Measurements from ENCODE around the gene EHHADH. TPM values are rescaled to one million over a fixed set of nuclear protein-coding genes. Genes with fewer than 3 reads are reported as not detected.
A peak's percentile ranks its signal among the peaks of the same experiment; 100 is the strongest.

Gene EHHADH
- total and polyA plus RNA-seq, 9 of the 15 experiments (the other 6 are each of a cell fraction or from before 2014, with no cell fraction given), result 3.6 to 6.4 (median 5.4) TPM

GRCh38 chr3:185215873-185216606, 37.8 kb downstream of the EHHADH start:
- H3K27me3 ChIP-seq (ENCODE audit: control insufficient read depth in 2 of 2, insufficient read depth in 2 of 2, low read length in 2 of 2), result no peaks in the 10 kb centered on the region
- no peaks in the 10 kb centered on the region; the same call in 2 of the 3 replicates for H3K36me3 ChIP-seq (ENCODE audit: control insufficient read depth, insufficient read depth, low read length)
- no peaks in the 10 kb centered on the region for H3K4me1 ChIP-seq (replicated peaks in 1 of 2; ENCODE audit: control insufficient read depth in 2 of 2, insufficient read depth in 2 of 2, low read length in 2 of 2)
- in situ Hi-C loops (cut with MboI), result no loop called here
- no TSS peak for BruUV-seq (replicated peaks)
- H3K9ac ChIP-seq (ENCODE audit: insufficient read depth in 1 of 2, low read depth in 2 of 2, low read length in 2 of 2), result no peak overlapping the region
- H3K79me2 ChIP-seq (ENCODE audit: control insufficient read depth, insufficient read depth, low read length), result no peaks in the 10 kb centered on the region
- H3K9me1 ChIP-seq (ENCODE audit: control insufficient read depth, insufficient read depth, low read length), result no peaks in the 10 kb centered on the region
- FAIRE-seq, result peak; percentile 70
- ChIA-PET POLR2A (no interaction called here), CTCF (ENCODE audit: low intra/inter-chr PET ratio) (interaction anchor here (0.7 to 1.8 kb wide), 2 partner anchors 92 to 341 kb away, joined by 4 to 21 read pairs; no protein-coding TSS in a partner anchor)
- no peak overlapping the region for H2AFZ ChIP-seq (ENCODE audit: low read depth, low read length)
- H4K20me1 ChIP-seq (replicated peaks; ENCODE audit: control insufficient read depth, insufficient read depth, low read length), result no peaks in the 10 kb centered on the region
- no peaks in the 10 kb centered on the region for H3K9me3 ChIP-seq (replicated peaks; ENCODE audit: control insufficient read depth, insufficient read depth, low read depth, low read length)
- ATAC-seq, result 0 out of 3 replicates have a peak, but pooled peaks have one; percentile 51
- no peak overlapping the region for H3K27ac ChIP-seq (ENCODE audit: extremely low read depth, low read depth, low read length)
- intact Hi-C loops (cut with micrococcal nuclease), result loop anchor here (1.0 to 2.0 kb wide), 2 partner anchors 53 to 341 kb away; no protein-coding TSS in a partner anchor
- peak in 3 of 4 experiments; percentile 18 to 32 (median 20) for DNase-seq (ENCODE audit: extremely low read depth in 1 of 4, low spot score in 3 of 4)
- H3K4me3 ChIP-seq, result no peak overlapping the region
- WGBS (ENCODE audit: insufficient coverage, low coverage, missing lambda C conversion rate), result 12% methylated on average over 6 of the region's 6 CpGs
- H3K4me2 ChIP-seq (ENCODE audit: insufficient read depth, low read length), result no peak overlapping the region; the same call in 1 of the 2 replicates
- TF ChIP-seq CTCF (IDR thresholded peaks at IDR 0.05 in 2 of 3, conservative IDR thresholded peaks at IDR 0.05 in 1 of 3; ENCODE audit: insufficient read depth in 2 of 3, low read depth in 1 of 3, low read length in 3 of 3), result peak in 2 of 3 experiments; percentile 45 to 72; a peak in 4 of 6 replicates
- TF ChIP-seq RAD21 (CRISPR knock-in tag; conservative IDR thresholded peaks at IDR 0.05 in 1 of 2, IDR thresholded peaks at IDR 0.05 in 1 of 2), result peak; percentile 77 to 82
- 0 out of 2 replicates have a peak, but pooled peaks have one; percentile 2 for TF ChIP-seq RFX1 (IDR thresholded peaks at IDR 0.05)
- TF ChIP-seq SMC3 (conservative IDR thresholded peaks at IDR 0.05; ENCODE audit: insufficient read depth, low read depth, low read length), result 0 out of 2 replicates have a peak, but pooled peaks have one; percentile 22
- 0 out of 2 replicates have a peak, but pooled peaks have one; percentile 3 for TF ChIP-seq EP400 (IDR thresholded peaks at IDR 0.05)
- TF ChIP-seq SREBF2 (CRISPR knock-in tag; IDR thresholded peaks at IDR 0.05), result no peak
- TF ChIP-seq DEAF1 (CRISPR knock-in tag; IDR thresholded peaks at IDR 0.05), result peak; percentile 68
- TF ChIP-seq IRF1 (CRISPR knock-in tag; IDR thresholded peaks at IDR 0.05; ENCODE audit: borderline replicate concordance), result no peak

Measured in K562 (cell line).